Activated T-helper 2 cell treated with anti-CD3 and anti-CD28 coated beads, Interferon-gamma antibody, Interleukin-2, Interleukin-4, amounts not matched to agents 10 μg/mL and 5 μg/mL and 100 μg/mL, durations not matched to agents 14 hours and 24 hours and 36 hours (primary cell): ENCODE results near the gene CYP1B1. TPM values are rescaled to one million over a fixed set of nuclear protein-coding genes. Genes with fewer than 3 reads are reported as not detected.
"Not testable (repeated sequence)": the region's sequence is repeated elsewhere in the genome, so short reads cannot be mapped to it uniquely, and the experiment has no call there.

Source experiments
- DNase-seq: peaks from one replicate; pipeline ENCODE4 v3.0.0; 2021; ENCODE audit warnings: low spot score
- H3K27ac Mint-ChIP-seq: one replicate; pipeline ENCODE4 v1.8.0; 2021; ENCODE audit warnings: mixed read lengths
- H3K27me3 Mint-ChIP-seq: one replicate; pipeline ENCODE4 v1.8.0; 2021; ENCODE audit warnings: low read depth, mixed read lengths
- H3K36me3 Mint-ChIP-seq: one replicate; pipeline ENCODE4 v1.8.0; 2021; ENCODE audit warnings: low read depth, mixed read lengths
- H3K4me1 Mint-ChIP-seq: one replicate; pipeline ENCODE4 v1.8.0; 2021; ENCODE audit warnings: low read depth, mixed read lengths
- H3K4me3 Mint-ChIP-seq: one replicate; pipeline ENCODE4 v1.8.0; 2021; ENCODE audit warnings: low read depth, mild to moderate bottlenecking, moderate library complexity, mixed read lengths
- H3K9me3 Mint-ChIP-seq: one replicate; pipeline ENCODE4 v1.8.0; 2021; ENCODE audit warnings: mixed read lengths
- intact Hi-C: fragments of 100-400 bp; cut with micrococcal nuclease; formaldehyde crosslinking; loops from one replicate; pipeline ENCODE4 v1.15.1; 2023
- total RNA-seq: library from RNA; stranded (reverse); gene quantifications from 2 replicates; pipeline ENCODE4 v1.2.3, GENCODE V29; 2022

CYP1B1 gene
- total RNA-seq, 1 donor from 2014 or later, result 10.9 TPM

GRCh38 chr2:38033646-38034045, 42.3 kb downstream of the CYP1B1 start:
- intact Hi-C loops, result no loop called here
- no peak for DNase-seq
- H3K36me3 Mint-ChIP-seq, result no peaks in the 10 kb centered on the region
- H3K4me1 Mint-ChIP-seq, result peaks cover 33% of the 10 kb centered on the region
- H3K9me3 Mint-ChIP-seq, result no peaks in the 10 kb centered on the region
- H3K27ac Mint-ChIP-seq, result no peak overlapping the region
- H3K27me3 Mint-ChIP-seq, result peaks cover 23% of the 10 kb centered on the region
- no peak overlapping the region for H3K4me3 Mint-ChIP-seq

GRCh38 chr2:38032946-38033345, 43.0 kb downstream of the CYP1B1 start:
- H3K27ac Mint-ChIP-seq, result no peak overlapping the region
- no peak overlapping the region for H3K4me3 Mint-ChIP-seq
- intact Hi-C loops, result no loop called here
- H3K36me3 Mint-ChIP-seq, result no peaks in the 10 kb centered on the region
- H3K27me3 Mint-ChIP-seq, result peaks cover 23% of the 10 kb centered on the region
- no peak for DNase-seq
- H3K4me1 Mint-ChIP-seq, result peaks cover 27% of the 10 kb centered on the region
- H3K9me3 Mint-ChIP-seq, result no peaks in the 10 kb centered on the region

- intact Hi-C loops, result no loop called here
- no peak for DNase-seq
- Mint-ChIP-seq H3K27me3 (peaks cover 24% of the 10 kb centered on the region), H3K4me3 (no peak overlapping the region), H3K27ac (no peak overlapping the region), H3K4me1 (peaks cover 13% of the 10 kb centered on the region), H3K36me3 (no peaks in the 10 kb centered on the region), H3K9me3 (no peaks in the 10 kb centered on the region)
These were observed 45.2 kb downstream of the CYP1B1 start for GRCh38 chr2:38030635-38031355.

GRCh38 chr2:38029512-38029911, 46.4 kb downstream of the CYP1B1 start:
- H3K36me3 Mint-ChIP-seq, result no peaks in the 10 kb centered on the region
- H3K4me3 Mint-ChIP-seq, result no peak overlapping the region
- intact Hi-C loops, result no loop called here
- peaks cover 21% of the 10 kb centered on the region for H3K27me3 Mint-ChIP-seq
- peaks cover 13% of the 10 kb centered on the region for H3K4me1 Mint-ChIP-seq
- no peaks in the 10 kb centered on the region for H3K9me3 Mint-ChIP-seq
- no peak overlapping the region for H3K27ac Mint-ChIP-seq
- DNase-seq, result no peak

GRCh38 chr2:38028829-38029228, 47.1 kb downstream of the CYP1B1 start:
- peaks cover 22% of the 10 kb centered on the region for H3K27me3 Mint-ChIP-seq
- no peak overlapping the region for H3K4me3 Mint-ChIP-seq
- intact Hi-C loops, result no loop called here

DNA sequence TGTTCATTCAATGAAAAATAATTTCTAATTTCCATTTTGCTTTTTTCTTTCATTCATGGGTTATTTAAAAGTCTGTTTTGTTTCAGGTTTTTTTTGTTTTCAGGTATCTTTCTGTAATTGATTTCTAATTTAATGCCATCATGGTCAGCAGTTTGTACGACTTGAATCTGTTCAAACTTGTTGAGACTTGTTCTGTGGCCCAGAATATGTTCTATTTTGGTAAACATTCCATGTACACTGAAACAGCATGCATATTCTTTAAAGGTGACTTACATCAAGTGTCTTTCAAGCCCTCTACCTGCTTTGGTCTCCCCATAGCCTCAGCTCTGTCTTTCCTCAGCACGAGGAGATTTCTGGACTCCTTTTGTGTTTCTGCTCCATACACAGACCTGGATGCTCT, 49.1 kb downstream of the CYP1B1 start:
- H3K36me3 Mint-ChIP-seq, result no peaks in the 10 kb centered on the region
- H3K4me1 Mint-ChIP-seq, result peaks cover 5% of the 10 kb centered on the region
- no peak overlapping the region for H3K4me3 Mint-ChIP-seq
- intact Hi-C loops, result no loop called here
- no peak overlapping the region for H3K27ac Mint-ChIP-seq
- no peak for DNase-seq
- no peaks in the 10 kb centered on the region for H3K9me3 Mint-ChIP-seq
- peaks cover 25% of the 10 kb centered on the region for H3K27me3 Mint-ChIP-seq

More at GRCh38 chr2:38028829-38029228, 47.1 kb downstream of the CYP1B1 start:
- H3K9me3 Mint-ChIP-seq, result no peaks in the 10 kb centered on the region
- H3K4me1 Mint-ChIP-seq, result peaks cover 10% of the 10 kb centered on the region
- no peak for DNase-seq
- no peak overlapping the region for H3K27ac Mint-ChIP-seq
- H3K36me3 Mint-ChIP-seq, result no peaks in the 10 kb centered on the region

GRCh38 chr2:38021589-38021988, 54.4 kb downstream of the CYP1B1 start:
- peaks cover 1% of the 10 kb centered on the region for H3K4me1 Mint-ChIP-seq
- H3K4me3 Mint-ChIP-seq, result no peak overlapping the region
- no peak for DNase-seq
- peaks cover 24% of the 10 kb centered on the region for H3K27me3 Mint-ChIP-seq
- intact Hi-C loops, result no loop called here
- H3K27ac Mint-ChIP-seq, result no peak overlapping the region
- H3K36me3 Mint-ChIP-seq, result no peaks in the 10 kb centered on the region
- no peaks in the 10 kb centered on the region for H3K9me3 Mint-ChIP-seq

DNA sequence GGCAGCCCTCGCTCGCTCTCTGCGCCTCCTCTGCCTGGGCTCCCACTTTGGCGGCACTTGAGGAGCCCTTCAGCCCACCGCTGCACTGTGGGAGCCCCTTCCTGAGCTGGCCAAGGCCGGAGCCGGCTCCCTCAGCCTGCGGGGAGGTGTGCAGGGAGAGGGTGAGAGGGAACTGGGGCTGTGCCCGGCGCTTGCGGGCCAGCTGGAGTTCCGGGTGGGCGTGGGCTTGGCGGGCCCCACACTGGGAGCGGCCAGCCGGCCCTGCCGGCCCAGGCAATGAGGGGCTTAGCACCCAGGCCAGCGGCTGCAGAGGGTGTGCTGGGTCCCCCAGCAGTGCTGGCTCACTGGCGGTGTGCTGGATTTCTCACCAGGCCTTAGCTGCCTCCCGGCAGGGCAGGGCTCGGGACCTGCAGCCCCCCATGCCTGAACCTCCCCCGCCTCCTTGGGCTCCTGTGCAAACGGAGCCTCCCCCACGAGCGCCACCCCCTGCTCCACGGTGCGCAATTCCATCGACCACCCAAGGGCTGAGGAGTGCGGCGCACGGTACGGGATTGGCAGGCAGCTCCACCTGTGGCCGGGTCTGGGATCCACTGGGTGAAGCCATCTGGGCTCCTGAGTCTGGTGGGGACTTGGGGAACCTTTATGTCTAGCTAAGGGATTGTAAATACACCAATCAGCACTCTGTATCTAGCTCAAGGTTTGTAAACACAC, 55.4 kb downstream of the CYP1B1 start:
- H3K27ac Mint-ChIP-seq, intact Hi-C loops, DNase-seq, H3K9me3 Mint-ChIP-seq, H3K4me3 Mint-ChIP-seq, H3K4me1 Mint-ChIP-seq, H3K36me3 Mint-ChIP-seq: not testable (repeated sequence)
- H3K27me3 Mint-ChIP-seq, result peaks cover 22% of the 10 kb centered on the region

- no peak overlapping the region for H3K27ac Mint-ChIP-seq
- H3K36me3 Mint-ChIP-seq, result no peaks in the 10 kb centered on the region
- intact Hi-C loops, result no loop called here
- H3K9me3 Mint-ChIP-seq, result no peaks in the 10 kb centered on the region
- no peak for DNase-seq
- peaks cover 9% of the 10 kb centered on the region for H3K27me3 Mint-ChIP-seq
- H3K4me3 Mint-ChIP-seq, result no peak overlapping the region
- no peaks in the 10 kb centered on the region for H3K4me1 Mint-ChIP-seq
These were observed 58.1 kb downstream of the CYP1B1 start for GRCh38 chr2:38017836-38018235.

Other genes starting within 250 kb of the CYP1B1 start
- 0.89 and 1.6 TPM in 2 replicates for gene RMDN2, start 150.9 kb downstream of the CYP1B1 start, total RNA-seq